Caco-2 (cell line): ENCODE results near the gene ATRAID. TPM values are rescaled to one million over a fixed set of nuclear protein-coding genes. Genes with fewer than 3 reads are reported as not detected.

Source experiments
- BruUV-seq: library from RNA; stranded (reverse); fragments of 400-500 nt; replicated peaks from 2 replicates; lab custom pipeline; 2021; lab: Mats Ljungman, UMichigan
- CTCF ChIA-PET: fragments of 300-600 bp; sonication (Branson Sonifier 250); formaldehyde crosslinking; loops from one replicate; lab custom pipeline; 2022; ENCODE audit warnings: antibody characterized with exemption; lab: Charles Lee
- POLR2A ChIA-PET: fragments of 300-600 bp; sonication (Branson Sonifier 250); formaldehyde crosslinking; loops from one replicate; lab custom pipeline; 2022; ENCODE audit warnings: antibody characterized with exemption; lab: Charles Lee
- DNase-seq, 2 experiments: peaks; one replicate each; pipeline versions ENCODE4 v3.0.0 to v3.0.0-alpha.2; 2020 to 2022
- H3K27me3 ChIP-seq: replicated peaks from 2 replicates; pipeline ENCODE4 v1.6.0; 2011; ENCODE audit warnings: low read length; ENCODE audit not compliant: control insufficient read depth, insufficient read depth
- H3K36me3 ChIP-seq: 2 replicates; pipeline ENCODE4 v1.5.1; 2011; ENCODE audit warnings: low read length; ENCODE audit not compliant: control insufficient read depth, insufficient read depth
- H3K4me1 ChIP-seq: fragments of 250-450 bp; sonication (Bioruptor Pico); 2 replicates; pipeline ENCODE4 v1.5.1; 2020; ENCODE audit warnings: mild to moderate bottlenecking
- H3K4me3 ChIP-seq: 2 replicates; pipeline ENCODE4 v1.5.1; 2011; ENCODE audit warnings: low read depth, mild to moderate bottlenecking, control low read depth, low read length
- H3K9me3 ChIP-seq: fragments of 250-450 bp; sonication (Bioruptor Pico); 2 replicates; pipeline ENCODE4 v1.5.1; 2020; ENCODE audit warnings: mild to moderate bottlenecking, moderate library complexity
- H3K27ac Mint-ChIP-seq: one replicate; pipeline ENCODE4 v1.8.0; 2022; ENCODE audit warnings: mixed read lengths; ENCODE audit not compliant: unreplicated experiment
- H3K27me3 Mint-ChIP-seq: one replicate; pipeline ENCODE4 v1.8.0; 2022; ENCODE audit warnings: mixed read lengths; ENCODE audit not compliant: insufficient read depth, unreplicated experiment
- H3K36me3 Mint-ChIP-seq: one replicate; pipeline ENCODE4 v1.8.0; 2022; ENCODE audit warnings: mild to moderate bottlenecking, mixed read lengths; ENCODE audit not compliant: insufficient read depth, unreplicated experiment
- H3K4me1 Mint-ChIP-seq: one replicate; pipeline ENCODE4 v1.8.0; 2022; ENCODE audit warnings: low read depth, mixed read lengths; ENCODE audit not compliant: unreplicated experiment
- H3K4me3 Mint-ChIP-seq: one replicate; pipeline ENCODE4 v1.8.0; 2022; ENCODE audit warnings: mild to moderate bottlenecking, moderate library complexity, mixed read lengths; ENCODE audit not compliant: unreplicated experiment
- H3K9me3 Mint-ChIP-seq: one replicate; pipeline ENCODE4 v1.8.0; 2022; ENCODE audit warnings: mixed read lengths; ENCODE audit not compliant: unreplicated experiment
- CTCF ChIP-seq, 2 experiments: fragments of 200-600 bp in 1 of 2; IDR thresholded peaks; 1 replicate in 1 of 2; 2 replicates in 1 of 2; pipeline versions ENCODE4 v1.5.1 to v1.8.0; 2011 to 2022; ENCODE audit warnings: antibody characterized with exemption in 1 of 2, control low read depth in 1 of 2, inconsistent platforms in 1 of 2, low read depth in 1 of 2, low read length in 1 of 2, mild to moderate bottlenecking in 1 of 2, moderate library complexity in 1 of 2; ENCODE audit not compliant: insufficient read depth in 1 of 2, severe bottlenecking in 1 of 2, unreplicated experiment in 1 of 2
- intact Hi-C: fragments of 100-400 bp; cut with micrococcal nuclease; formaldehyde crosslinking; loops from one replicate; pipeline ENCODE4 v1.10.0; 2022; ENCODE audit not compliant: unreplicated experiment
- total RNA-seq: library from RNA; stranded (reverse); gene quantifications from 2 replicates; pipeline ENCODE4 v1.2.3, GENCODE V29; 2022

Gene ATRAID
- total RNA-seq, 1 experiment from 2014 or later: 157 TPM

GRCh38 chr2:27241761-27242613 lies 30.1 kb downstream of the ATRAID start:
- H3K36me3 ChIP-seq: peaks cover 2% of the 10 kb centered on the region; the same call in 1 of the 2 replicates
- H3K9me3 Mint-ChIP-seq: no peaks in the 10 kb centered on the region
- no peaks in the 10 kb centered on the region for H3K9me3 ChIP-seq
- H3K36me3 Mint-ChIP-seq: peaks cover 60% of the 10 kb centered on the region
- no peaks in the 10 kb centered on the region for H3K27me3 Mint-ChIP-seq
- no peak overlapping the region for H3K4me3 Mint-ChIP-seq
- no peak overlapping the region for H3K4me3 ChIP-seq
- ChIA-PET CTCF (no interaction called here), POLR2A (no interaction called here)
- BruUV-seq: no TSS peak
- H3K4me1 ChIP-seq: no peaks in the 10 kb centered on the region
- no peak for TF ChIP-seq CTCF (IDR thresholded peaks at IDR 0.05; ENCODE audit: insufficient read depth in 1 of 2, low read depth in 1 of 2, low read length in 1 of 2, severe bottlenecking in 1 of 2, unreplicated experiment in 1 of 2)
- no peak for DNase-seq
- no peaks in the 10 kb centered on the region for H3K4me1 Mint-ChIP-seq
- no peak overlapping the region for H3K27ac Mint-ChIP-seq
- H3K27me3 ChIP-seq: no peaks in the 10 kb centered on the region
- intact Hi-C loops: no loop called here

GRCh38 chr2:27242614-27242951 lies 30.7 kb downstream of the ATRAID start:
- no peak overlapping the region for H3K27ac Mint-ChIP-seq
- no peaks in the 10 kb centered on the region for H3K9me3 Mint-ChIP-seq
- peaks cover 57% of the 10 kb centered on the region for H3K36me3 Mint-ChIP-seq
- no peak overlapping the region for H3K4me3 Mint-ChIP-seq
- ChIA-PET POLR2A (no interaction called here), CTCF (no interaction called here)
- Histone ChIP-seq H3K4me3 (no peak overlapping the region), H3K27me3 (no peaks in the 10 kb centered on the region), H3K36me3 (peaks cover 2% of the 10 kb centered on the region; the same call in 1 of the 2 replicates), H3K9me3 (no peaks in the 10 kb centered on the region), H3K4me1 (no peaks in the 10 kb centered on the region)
- no peak for DNase-seq
- no peaks in the 10 kb centered on the region for H3K27me3 Mint-ChIP-seq
- intact Hi-C loops: no loop called here
- BruUV-seq: no TSS peak
- no peak for TF ChIP-seq CTCF (IDR thresholded peaks at IDR 0.05; ENCODE audit: insufficient read depth in 1 of 2, low read depth in 1 of 2, low read length in 1 of 2, severe bottlenecking in 1 of 2, unreplicated experiment in 1 of 2)
- H3K4me1 Mint-ChIP-seq: no peaks in the 10 kb centered on the region

- H3K4me3 ChIP-seq: no peak overlapping the region
- H3K27ac Mint-ChIP-seq: no peak overlapping the region
- H3K4me3 Mint-ChIP-seq: no peak overlapping the region
- peaks cover 54% of the 10 kb centered on the region for H3K36me3 Mint-ChIP-seq
- no peak for DNase-seq
- H3K9me3 ChIP-seq: no peaks in the 10 kb centered on the region
- intact Hi-C loops: no loop called here
- CTCF ChIA-PET: no interaction called here
- H3K9me3 Mint-ChIP-seq: no peaks in the 10 kb centered on the region
- no peaks in the 10 kb centered on the region for H3K4me1 Mint-ChIP-seq
- no peaks in the 10 kb centered on the region for H3K4me1 ChIP-seq
- no peak for TF ChIP-seq CTCF (IDR thresholded peaks at IDR 0.05; ENCODE audit: insufficient read depth in 1 of 2, low read depth in 1 of 2, low read length in 1 of 2, severe bottlenecking in 1 of 2, unreplicated experiment in 1 of 2)
- POLR2A ChIA-PET: no interaction called here
- H3K27me3 ChIP-seq: no peaks in the 10 kb centered on the region
- BruUV-seq: TSS peak; percentile 31
- no peaks in the 10 kb centered on the region for H3K27me3 Mint-ChIP-seq
- no peaks in the 10 kb centered on the region for H3K36me3 ChIP-seq
Observed at GRCh38 chr2:27243391-27244130, 31.7 kb downstream of the ATRAID start.
